Measurements from ENCODE around the gene CRMP1.

CRMP1 gene

GRCh38 chr4:5812506-5813229 is 80.2 kb downstream of the CRMP1 start:
- TF ChIP-seq TAF1 (IDR thresholded peaks at IDR 0.05; ENCODE audit: borderline replicate concordance, insufficient read depth, low read length): no peak
- no peak for TF ChIP-seq SIN3A (IDR thresholded peaks at IDR 0.05; ENCODE audit: borderline replicate concordance, insufficient read depth, low read length)
- no peak for TF ChIP-seq REST (IDR thresholded peaks at IDR 0.05; ENCODE audit: insufficient read depth in 1 of 2, low read depth in 2 of 2, low read length in 2 of 2)
- TF ChIP-seq POLR2AphosphoS5 (IDR thresholded peaks at IDR 0.05; ENCODE audit: low read depth, low read length): no peak
- TF ChIP-seq FOXP2 (optimal IDR thresholded peaks at IDR 0.05; ENCODE audit: borderline replicate concordance, extremely low read depth, extremely low read length, insufficient read depth): no peak

- no peak for TF ChIP-seq TAF1 (IDR thresholded peaks at IDR 0.05; ENCODE audit: borderline replicate concordance, insufficient read depth, low read length)
- no peak for TF ChIP-seq SIN3A (IDR thresholded peaks at IDR 0.05; ENCODE audit: borderline replicate concordance, insufficient read depth, low read length)
- TF ChIP-seq REST (IDR thresholded peaks at IDR 0.05; ENCODE audit: insufficient read depth in 1 of 2, low read depth in 2 of 2, low read length in 2 of 2): no peak
- TF ChIP-seq POLR2AphosphoS5 (IDR thresholded peaks at IDR 0.05; ENCODE audit: low read depth, low read length): no peak
- no peak for TF ChIP-seq FOXP2 (optimal IDR thresholded peaks at IDR 0.05; ENCODE audit: borderline replicate concordance, extremely low read depth, extremely low read length, insufficient read depth)
These were observed 82.0 kb downstream of the CRMP1 start for GRCh38 chr4:5810770-5811430.

GRCh38 chr4:5810151-5810550 is 82.7 kb downstream of the CRMP1 start:
- TF ChIP-seq SIN3A (IDR thresholded peaks at IDR 0.05; ENCODE audit: borderline replicate concordance, insufficient read depth, low read length): no peak
- TF ChIP-seq REST (IDR thresholded peaks at IDR 0.05; ENCODE audit: insufficient read depth in 1 of 2, low read depth in 2 of 2, low read length in 2 of 2): no peak
- TF ChIP-seq FOXP2 (optimal IDR thresholded peaks at IDR 0.05; ENCODE audit: borderline replicate concordance, extremely low read depth, extremely low read length, insufficient read depth): no peak
- TF ChIP-seq POLR2AphosphoS5 (IDR thresholded peaks at IDR 0.05; ENCODE audit: low read depth, low read length): no peak
- TF ChIP-seq TAF1 (IDR thresholded peaks at IDR 0.05; ENCODE audit: borderline replicate concordance, insufficient read depth, low read length): no peak

GRCh38 chr4:5809216-5809776 is 83.6 kb downstream of the CRMP1 start:
- no peak for TF ChIP-seq POLR2AphosphoS5 (IDR thresholded peaks at IDR 0.05; ENCODE audit: low read depth, low read length)
- no peak for TF ChIP-seq FOXP2 (optimal IDR thresholded peaks at IDR 0.05; ENCODE audit: borderline replicate concordance, extremely low read depth, extremely low read length, insufficient read depth)
- no peak for TF ChIP-seq SIN3A (IDR thresholded peaks at IDR 0.05; ENCODE audit: borderline replicate concordance, insufficient read depth, low read length)
- no peak for TF ChIP-seq REST (IDR thresholded peaks at IDR 0.05; ENCODE audit: insufficient read depth in 1 of 2, low read depth in 2 of 2, low read length in 2 of 2)
- TF ChIP-seq TAF1 (IDR thresholded peaks at IDR 0.05; ENCODE audit: borderline replicate concordance, insufficient read depth, low read length): no peak
